ENCODE measurements around the gene LAMB1.

Gene LAMB1

DNA sequence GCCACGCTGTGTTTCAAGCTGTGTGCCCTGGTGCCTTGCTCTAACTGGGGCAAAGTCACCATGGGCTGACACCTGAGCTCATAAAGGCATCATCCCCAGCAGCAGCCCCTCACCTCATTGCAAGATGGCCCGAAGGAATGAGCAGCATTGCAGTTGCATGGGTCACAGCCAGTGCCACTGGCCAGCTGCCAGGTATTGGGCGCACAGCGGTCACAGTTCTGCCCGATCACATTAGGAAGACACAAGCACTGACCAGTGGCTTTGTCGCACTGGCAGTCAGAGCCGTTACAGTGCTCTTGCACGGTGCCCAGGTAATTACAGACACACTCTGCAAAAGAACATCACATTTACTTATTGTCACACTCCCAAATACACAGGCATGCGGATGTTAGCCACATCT is 51.1 kb downstream of the LAMB1 start:
- DNase-seq (ENCODE audit: insufficient read length, low spot score) (no peak), FAIRE-seq (no peak)

DNA sequence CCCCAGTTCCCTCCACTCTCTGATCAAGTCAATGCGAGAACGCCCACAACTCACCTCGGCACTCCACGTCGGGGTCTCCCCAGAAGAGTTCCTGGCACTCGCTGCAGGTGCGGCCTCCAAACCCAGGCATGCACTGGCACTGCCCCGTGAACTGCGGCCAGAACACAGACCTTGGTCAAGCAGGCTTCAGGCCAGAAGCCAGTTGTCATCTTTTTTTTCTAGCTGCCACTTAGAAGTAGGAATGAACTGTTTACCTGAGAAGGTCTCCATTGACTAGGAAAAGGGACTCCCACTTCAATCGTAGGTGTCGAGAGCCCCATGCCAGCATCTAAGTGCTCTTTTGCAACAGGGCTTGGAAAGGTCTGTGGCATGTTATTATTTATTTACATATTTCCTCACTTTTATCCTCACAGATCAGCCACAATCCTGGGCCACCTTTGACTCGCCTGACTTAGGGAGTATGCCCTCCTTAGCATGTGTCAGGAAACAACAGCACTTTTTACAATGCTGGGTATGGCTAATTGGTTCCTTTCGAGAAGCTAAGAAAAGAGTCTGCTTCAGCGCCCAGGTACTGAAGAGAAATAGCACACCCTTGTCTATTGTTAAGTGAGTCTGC is 51.7 kb downstream of the LAMB1 start:
- DNase-seq (ENCODE audit: insufficient read length, low spot score), result no peak
- no peak for FAIRE-seq

DNA sequence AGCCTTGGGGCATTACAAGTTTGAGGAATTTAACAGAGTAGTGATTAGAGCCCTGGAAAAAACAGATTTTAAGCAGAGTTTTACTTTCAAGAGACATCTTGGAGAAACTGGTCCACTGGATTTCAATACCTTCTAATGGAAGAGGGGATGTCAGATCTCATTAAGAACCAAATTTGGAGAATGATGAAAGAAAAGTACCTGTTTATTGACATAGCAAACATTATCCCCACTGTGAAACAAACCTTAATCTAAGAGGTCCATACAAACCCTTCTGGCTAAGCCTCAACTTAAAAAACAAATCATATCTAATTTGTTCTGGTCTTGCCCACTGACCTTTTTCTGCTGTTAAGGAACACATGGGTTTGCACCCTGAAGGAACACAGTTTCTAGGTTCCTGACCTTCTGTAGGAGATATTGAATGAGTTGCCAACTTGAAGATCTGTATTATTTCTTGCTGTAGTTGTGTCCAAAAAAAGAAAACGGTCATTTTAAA is 53.5 kb downstream of the LAMB1 start:
- DNase-seq (ENCODE audit: insufficient read length, low spot score), result no peak

DNA sequence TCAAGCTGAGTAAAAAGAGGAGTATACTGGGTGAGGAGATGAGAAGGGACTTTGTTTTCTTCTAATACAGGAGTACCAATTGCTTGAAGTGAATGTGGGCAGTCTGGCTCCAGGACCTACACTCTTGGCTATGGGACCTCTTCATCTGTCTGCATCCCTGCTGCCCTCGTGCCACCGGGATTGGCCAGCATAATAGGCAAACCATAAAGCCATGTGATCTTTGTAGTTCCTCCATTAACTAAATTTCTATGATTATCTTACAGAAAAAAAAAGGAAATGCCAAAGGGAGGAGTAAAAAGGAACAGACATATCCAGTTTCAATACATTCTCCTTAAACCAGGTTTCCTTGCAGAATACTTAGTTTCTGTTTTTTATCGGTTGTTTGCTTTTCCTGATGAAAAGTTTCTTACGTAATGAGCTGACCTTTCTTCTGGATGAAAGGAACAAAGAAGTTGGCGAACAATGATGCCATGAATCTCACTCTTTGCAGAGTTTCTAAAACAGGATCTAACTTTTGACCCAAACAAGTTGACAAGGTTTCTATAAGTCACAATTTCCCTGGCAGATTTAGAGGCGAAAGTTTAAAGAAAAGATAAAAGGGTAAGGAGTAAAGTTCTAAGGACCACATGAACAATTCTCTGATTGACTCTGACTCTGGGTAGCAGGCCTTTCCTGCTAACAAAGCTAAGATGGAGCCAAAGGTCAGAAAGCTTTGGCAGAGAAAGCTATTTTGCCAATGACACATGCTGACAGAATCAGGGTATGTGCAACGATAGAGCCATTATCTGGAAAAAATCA is 54.1 kb downstream of the LAMB1 start:
- DNase-seq (ENCODE audit: insufficient read length, low spot score) (peak; percentile 51), FAIRE-seq (no peak)

More for the DNA sequence above, 53.5 kb downstream of the LAMB1 start:
- FAIRE-seq, result no peak

DNA sequence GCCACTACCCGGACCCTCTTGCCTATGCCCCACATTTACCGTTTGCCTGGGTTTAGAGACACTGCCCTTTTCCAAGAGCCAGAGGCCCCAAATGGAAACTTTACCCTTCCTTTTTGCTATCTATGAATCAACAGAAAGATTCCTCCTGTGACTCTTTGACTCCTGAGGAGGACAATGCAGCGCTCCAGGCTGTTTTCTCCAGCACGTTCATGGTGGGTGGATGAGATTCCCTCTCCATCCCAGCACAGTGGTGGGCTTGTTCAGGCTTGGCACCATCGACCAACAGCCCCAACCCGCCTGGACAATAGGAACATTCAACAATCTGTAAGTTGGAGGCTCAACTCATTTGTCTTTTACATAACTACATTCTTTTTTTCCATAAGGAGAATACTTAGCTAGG is 56.1 kb downstream of the LAMB1 start:
- no peak for FAIRE-seq
- no peak for DNase-seq (ENCODE audit: insufficient read length, low spot score)

DNA sequence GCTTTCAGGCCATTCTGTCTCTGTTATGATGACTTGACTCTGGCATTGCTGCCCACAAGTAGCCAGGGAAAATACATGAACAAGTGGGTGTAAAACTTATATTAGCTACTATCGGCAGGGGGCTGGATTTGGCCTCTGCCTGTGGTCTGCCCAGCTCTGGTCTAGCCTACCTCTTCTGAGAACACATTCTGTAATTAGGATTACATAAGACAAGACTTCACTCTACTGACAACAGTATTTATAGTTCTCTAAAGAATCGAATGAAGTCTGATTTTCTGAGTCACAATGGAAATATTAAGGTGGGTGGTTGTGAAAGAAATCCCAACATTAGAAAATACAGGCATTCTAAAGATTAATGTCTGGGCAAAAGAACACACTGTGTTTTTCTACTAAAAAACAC is 56.5 kb downstream of the LAMB1 start:
- FAIRE-seq, result no peak
- DNase-seq (ENCODE audit: insufficient read length, low spot score), result no peak

DNA sequence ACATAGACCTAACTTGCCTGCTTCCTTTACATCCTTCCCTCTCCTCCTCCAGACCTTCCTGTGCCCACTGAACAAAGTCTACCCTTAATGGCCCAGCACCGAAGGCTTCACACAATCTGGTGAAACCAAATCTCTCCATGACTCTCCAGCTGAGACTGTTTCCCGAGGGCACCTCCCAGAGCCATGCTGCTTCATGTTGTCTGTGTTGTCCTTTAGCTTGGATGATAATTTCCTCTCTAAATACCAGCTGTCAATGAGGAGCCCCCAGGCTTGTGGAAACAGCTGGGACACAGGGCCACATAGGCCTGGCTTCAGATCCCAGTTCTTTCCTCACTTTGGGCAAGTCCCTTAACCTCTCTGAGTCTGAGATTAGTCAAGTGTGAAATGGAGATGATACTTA is 57.6 kb downstream of the LAMB1 start:
- DNase-seq (ENCODE audit: insufficient read length, low spot score) (no peak), FAIRE-seq (no peak)

DNA sequence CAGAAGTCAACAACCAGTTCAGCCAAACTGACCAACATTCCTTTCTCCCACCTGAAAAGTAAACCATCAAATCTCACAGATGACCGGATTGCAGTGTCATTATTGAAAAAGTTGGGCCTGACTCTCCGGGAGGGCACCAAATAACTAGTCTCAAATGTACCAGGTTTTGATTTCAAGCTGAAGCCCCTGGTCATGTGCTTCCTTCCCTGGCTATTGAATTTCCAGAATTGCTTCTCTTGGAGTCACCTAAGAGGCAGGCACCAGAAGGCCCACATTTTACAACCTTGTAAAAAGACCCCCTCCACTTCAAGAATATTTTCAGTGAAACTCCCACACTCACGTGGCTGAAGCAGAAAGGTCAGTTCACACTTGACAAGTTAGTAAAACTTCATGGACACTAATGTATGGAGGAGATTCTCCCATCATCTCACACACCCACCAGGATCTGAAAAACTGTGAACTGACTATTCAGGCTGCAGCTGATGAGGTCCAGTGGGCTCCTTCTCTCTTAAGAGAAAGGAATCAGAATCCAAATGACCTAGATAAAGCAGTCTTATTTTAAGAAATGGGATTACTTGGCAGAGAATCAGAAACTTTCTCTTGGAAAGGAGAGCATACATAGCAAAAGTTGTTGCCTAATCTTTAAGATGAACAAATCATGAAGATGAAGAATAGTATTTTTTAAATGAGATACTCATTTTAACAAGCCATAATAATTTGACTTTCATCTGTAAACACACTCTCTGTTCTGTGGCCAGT is 58.4 kb downstream of the LAMB1 start:
- DNase-seq (ENCODE audit: insufficient read length, low spot score) (no peak), FAIRE-seq (no peak)

DNA sequence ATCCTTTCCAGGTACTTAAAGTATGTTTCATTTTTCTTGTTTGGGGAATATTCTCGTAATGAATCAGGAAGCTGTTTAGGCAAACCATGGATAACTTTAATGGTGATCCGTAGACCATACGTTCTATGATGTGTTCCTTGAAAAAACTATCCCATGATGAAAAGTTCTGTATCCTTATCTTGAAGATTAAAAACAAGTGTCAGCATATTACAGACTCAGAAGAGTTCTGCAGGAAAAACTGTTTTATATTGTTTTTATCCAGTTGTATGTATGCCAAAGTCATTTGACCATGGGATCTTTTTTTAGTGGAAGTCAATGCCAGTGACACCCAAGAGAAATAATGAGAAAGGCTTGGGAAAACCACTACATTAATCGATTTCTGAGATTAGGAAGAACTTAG is 59.9 kb downstream of the LAMB1 start:
- no peak for FAIRE-seq
- DNase-seq (ENCODE audit: insufficient read length, low spot score), result no peak

DNA sequence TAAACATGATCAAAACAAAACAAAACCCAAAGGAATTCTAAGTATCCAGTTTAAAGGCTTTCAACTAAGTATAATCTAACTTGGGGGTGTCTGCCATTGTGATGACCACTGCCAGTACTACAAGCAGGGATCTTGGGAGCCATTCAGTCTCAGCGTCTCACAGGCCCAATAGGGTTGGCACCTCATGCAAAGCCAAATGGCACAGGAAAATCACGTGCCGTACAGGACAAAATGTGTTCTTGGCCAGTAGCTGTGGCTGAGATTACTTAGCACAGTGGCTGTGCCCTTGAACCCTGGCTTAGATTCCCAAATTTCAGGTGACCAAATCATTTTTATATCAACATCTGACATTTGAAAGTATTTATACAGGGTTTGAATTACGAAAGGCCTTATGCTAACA is 62.0 kb downstream of the LAMB1 start:
- DNase-seq (ENCODE audit: insufficient read length, low spot score), result no peak
- no peak for FAIRE-seq

DNA sequence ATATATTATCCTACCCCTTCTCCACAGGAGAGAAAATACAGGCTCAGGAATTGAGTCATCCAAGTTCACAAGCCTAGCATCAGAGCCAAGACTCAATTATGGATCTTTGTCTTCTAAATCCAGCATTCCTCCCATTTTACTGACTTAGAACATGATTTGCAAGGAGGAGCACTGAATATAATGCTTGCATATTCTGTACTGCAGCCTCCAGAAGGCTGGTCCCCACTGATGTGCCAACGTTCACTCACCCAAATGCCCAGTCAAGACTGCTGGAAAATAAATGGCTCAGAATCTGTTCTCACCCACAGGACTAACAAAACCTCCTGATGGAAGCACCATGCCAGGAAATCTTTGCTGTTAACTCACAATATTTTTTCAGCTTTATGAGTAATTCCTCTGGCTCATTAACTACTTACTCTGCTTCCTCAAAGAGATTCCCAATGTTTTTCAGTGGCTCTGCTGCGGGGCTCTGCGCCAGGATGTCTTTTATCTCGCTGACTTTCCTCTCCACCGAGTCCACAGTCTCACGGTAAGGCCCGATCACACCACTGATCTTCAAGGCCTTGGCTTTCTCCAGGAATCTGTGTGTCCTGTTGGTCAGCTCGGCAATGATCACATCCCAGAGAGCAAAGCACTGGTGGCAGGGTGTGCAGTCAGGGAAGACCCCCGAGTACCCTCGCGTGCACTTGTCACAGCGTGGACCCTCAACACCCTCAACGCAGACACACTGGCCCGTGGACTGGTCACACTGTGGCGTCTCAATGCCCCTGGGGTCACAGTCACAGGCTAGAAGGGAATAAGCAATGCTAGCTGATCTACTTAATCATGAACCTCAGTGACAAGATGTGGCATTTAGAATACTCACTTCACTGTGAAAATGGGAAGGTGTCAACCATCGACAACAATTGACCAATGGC is 63.1 kb downstream of the LAMB1 start:
- no peak for FAIRE-seq
- no peak for DNase-seq (ENCODE audit: insufficient read length, low spot score)

DNA sequence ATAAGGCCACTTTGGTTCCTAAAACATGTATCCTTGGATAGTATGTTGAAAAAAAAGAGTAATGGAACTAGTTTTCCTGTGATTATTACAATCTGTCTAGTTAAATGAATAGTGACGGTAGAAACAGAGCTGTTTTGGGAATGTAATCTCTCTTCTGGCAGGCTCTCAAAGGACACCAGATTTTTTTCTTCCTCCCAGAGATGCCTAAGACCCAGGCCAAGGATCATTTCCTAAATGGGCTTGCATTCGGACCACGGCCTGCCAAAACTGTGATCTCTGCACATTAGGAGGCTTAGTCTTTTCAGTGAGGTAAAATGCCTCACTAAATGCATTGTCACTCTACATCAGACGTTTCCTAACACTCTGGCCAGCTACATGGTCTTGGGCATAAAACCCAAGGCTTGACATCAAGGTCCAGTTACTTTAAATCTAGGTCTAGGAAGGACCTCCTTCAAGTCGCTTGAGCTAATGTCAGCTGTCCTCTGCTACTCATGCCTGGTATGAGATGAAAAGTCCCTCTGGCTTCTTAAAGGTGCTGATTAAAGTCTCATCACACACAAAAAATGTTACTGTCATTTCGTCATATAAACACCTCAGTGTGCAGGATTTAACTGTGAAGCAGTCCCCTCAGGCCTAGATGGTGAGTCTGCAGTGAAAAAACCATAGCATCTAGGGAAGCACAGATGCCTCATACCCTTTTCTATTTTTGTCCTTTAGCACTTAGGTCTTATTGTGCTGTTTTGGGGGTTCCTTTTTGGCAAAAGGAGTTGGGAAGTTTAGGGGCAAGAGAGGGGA is 64.3 kb downstream of the LAMB1 start:
- FAIRE-seq (no peak), DNase-seq (ENCODE audit: insufficient read length, low spot score) (no peak)

DNA sequence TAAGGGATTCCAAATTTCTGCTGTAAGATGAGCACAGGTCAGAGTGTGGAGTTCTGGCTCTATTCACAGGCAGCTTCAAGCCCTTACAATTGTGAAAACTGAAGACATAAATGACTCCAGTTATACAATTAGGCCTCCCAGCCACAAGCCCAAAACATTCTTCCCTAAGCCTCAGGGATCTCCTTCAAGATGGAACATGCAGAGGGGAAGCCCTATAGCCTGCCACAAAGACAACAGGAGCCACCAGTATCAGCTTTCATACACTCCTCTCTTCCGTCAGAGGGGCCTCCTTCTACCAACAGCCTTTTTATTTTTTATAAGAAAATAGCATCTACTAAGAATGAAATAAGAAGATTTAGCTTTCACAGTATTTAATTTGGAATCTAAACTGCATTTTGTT is 65.4 kb downstream of the LAMB1 start:
- DNase-seq (ENCODE audit: insufficient read length, low spot score) (no peak), FAIRE-seq (no peak)

DNA sequence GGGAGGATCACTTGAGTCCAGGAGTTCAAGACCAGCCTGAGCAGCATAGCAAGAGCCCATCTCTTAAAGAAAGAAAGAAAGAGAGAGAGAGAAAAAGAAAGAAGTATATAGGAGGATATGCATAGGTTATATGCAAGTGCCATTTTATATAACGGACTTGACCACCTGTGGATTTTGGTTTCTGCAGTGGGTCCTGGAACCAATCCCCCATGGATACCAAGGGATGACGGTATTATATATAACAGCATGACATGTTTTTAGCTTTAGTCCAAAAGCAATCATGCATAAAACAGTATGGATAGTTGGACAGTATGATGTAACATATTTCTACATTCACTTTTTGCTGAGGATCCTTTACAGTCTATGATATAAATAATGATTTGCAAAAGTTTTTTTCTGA is 66.6 kb downstream of the LAMB1 start:
- DNase-seq (ENCODE audit: insufficient read length, low spot score) (no peak), FAIRE-seq (no peak)

DNA sequence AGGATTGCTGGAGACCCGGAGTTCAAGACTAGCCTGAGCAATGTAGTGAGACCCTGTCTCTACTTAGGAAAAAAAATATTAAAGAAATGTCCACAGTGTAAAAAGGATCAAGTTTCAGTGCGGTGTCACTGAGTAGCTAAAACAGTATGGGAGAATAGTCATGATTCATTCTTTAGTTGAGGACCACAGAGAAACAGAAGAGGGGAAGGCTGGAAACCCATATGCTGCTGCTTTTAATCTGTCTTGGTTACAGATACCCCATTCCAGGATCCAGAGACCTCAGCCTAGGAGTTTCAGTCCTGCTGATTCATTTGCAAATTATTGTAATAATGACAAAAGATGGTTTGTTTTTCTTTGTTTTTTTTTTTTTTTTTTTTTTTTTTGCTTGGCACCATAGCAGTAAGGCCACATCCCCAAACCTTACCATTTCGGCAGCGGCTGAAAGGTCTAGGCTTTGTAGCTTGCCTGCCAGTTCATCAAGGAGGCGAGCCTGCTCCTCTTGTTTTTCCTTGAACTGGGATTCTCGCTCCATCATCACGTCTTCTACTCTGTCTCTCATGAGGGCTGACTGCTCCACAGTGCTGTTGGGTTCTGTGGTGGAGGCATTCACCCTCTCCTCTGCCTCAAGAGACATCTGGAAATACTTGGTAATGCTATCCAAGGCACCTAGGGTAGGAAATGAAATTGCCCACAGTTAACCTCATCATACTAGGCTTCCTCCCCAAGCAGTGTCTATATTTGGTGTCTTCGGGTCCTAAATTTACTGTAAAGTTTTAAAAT is 67.8 kb downstream of the LAMB1 start:
- no peak for DNase-seq (ENCODE audit: insufficient read length, low spot score)
- no peak for FAIRE-seq

DNA sequence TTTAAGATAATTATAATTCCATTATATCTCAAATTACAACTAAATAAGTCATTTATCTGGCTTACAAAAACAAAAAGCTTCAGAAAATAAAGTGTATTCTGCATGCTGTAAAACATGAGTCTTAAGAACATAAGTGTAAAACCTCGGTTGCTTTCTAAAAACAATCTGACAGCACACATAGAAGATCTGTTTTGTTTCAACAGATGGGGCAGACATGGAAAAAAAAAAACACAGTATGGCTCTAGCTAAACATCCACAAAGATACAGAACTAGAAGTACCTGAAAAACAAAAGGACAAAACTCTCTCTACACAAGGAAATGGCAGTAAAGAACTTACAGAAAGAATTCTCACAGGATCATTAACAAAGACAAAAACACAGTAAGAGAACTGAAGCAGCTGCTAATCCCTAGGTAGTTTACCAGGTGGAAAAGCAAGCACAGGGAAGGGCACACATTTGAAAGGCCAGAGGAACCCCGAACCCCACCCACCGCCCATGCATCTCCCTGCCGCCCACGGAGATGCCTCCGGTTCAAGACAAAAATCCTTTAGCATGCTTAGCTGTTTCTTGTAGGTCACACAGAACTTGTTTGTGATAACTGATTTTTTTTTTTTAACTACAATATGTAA is 69.5 kb downstream of the LAMB1 start:
- FAIRE-seq (no peak), DNase-seq (ENCODE audit: insufficient read length, low spot score) (no peak)

DNA sequence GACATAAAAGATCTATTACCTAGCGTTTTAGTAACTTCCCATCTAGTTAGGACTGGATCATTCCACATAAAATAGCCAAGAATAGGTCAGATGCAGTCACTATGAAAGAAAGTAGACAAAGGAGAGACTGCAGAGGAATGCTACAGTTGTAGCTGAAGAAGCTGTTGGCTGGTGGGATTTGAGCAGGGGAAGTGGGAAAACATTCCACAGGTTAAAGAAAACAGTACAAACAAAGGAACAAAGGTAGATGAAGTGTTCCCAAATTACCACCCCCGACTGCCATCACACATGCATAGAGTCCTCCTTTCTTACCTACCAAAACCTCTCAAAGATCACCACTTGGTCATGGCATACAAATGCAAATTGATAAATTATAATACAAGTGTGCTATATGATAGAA is 70.2 kb downstream of the LAMB1 start:
- FAIRE-seq (no peak), DNase-seq (ENCODE audit: insufficient read length, low spot score) (no peak)

DNA sequence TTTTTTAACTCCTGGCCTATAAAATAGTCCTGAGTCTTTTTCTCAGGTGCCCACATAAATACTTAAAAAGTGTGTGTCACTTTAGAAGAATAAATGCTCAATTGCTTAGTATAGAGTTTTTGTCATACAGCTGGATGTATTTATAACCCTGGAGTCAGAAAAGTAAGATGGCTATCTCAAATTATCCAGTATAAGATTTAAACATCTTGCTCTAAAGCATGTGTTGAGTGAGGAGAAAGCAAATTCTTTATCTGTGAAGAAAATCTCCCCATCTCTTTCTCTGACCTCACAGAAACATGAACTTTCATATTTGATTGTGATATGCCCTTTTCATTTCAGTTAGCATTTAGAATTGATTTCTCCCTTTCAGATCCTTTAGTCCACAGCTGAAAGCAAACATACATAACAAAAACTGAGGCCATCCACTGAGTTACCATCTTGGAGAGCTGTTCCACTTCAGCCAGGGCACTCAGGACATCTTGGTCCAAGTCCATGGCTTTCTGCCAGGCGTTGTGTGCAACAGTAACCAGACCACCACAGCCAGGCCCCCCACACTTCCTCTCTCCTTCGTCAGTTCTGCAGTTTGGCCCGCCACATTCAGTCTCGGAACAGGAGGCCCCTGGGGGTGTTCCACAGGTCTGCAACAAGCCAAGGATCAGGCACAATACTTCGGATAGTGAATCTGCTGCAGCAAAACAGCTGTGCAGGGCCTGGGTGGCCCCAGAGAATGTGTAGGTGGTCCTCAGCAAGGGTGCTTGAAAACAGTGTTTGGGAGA is 71.0 kb downstream of the LAMB1 start:
- no peak for DNase-seq (ENCODE audit: insufficient read length, low spot score)
- no peak for FAIRE-seq

Measured in HTR-8/SVneo (cell line).